Heart left ventricle (tissue), 13 donors: ENCODE measurements around the gene RTEL1.

ENCODE experiments used
- CTCF ChIP-seq, 12 donors: fragments of 200-600 bp; sonication (generic) in 4 of 12; IDR thresholded peaks; one replicate each; pipeline versions ENCODE4 v1.5.0 to v1.8.0; 2018 to 2022; ENCODE audit warnings: antibody characterized with exemption in 12 of 12, mild to moderate bottlenecking in 5 of 12
- POLR2A ChIP-seq, 2 donors: fragments of 450-650 bp; IDR thresholded peaks; one replicate each; pipeline ENCODE4 v1.6.1; 2017; ENCODE audit warnings: antibody characterized with exemption in 2 of 2, mild to moderate bottlenecking in 2 of 2, moderate library complexity in 2 of 2
- donor health status: ischemic (EF 13 %, LVEDD 7.1; RV severe dilation, severe dysfunction).
- donor health status: DM: no; HTN: yes; CAD: no.
- donor health status: DM: no; HTN: no; CAD: no.
- donor health status: ischemic (EF 25% LVEDD 6.9; RV normal size, moderate dysfunction).
- donor health status: ischemic (EF 25% LVEDD 5.7; RV mildly dilated, moderate dysfunction).
- donor health status: ischemic (EF 35%, LVEDD 5.7; RV mildly dilated, moderate dysfunction).
- donor health status: nonischemic (EF 11% LVEDD 7.7; RV severe dilation, severe dysfunction).
- donor health status: DM: yes; HTN: yes; CAD: no.
- donor health status: PGD.
- donor health status: ischemic (EF 29% LVEDD 5.4; RV normal size, mild dysfunction).
- donor health status: nonischemic (EF 23%, LVEDD 6.1; RV moderate dilation, normal function).

GRCh38 chr20:63657937-63658748 lies at the start of gene RTEL1:
- TF ChIP-seq POLR2A (IDR thresholded peaks at IDR 0.05) (peak in 1 of 2 donors; percentile 35), CTCF (IDR thresholded peaks at IDR 0.05) (peak in 1 of 12 donors; percentile 10)
